HG02884 (cell line): ENCODE results near the gene PRPSAP1.
"Not testable (repeated sequence)": the region's sequence is repeated elsewhere in the genome, so short reads cannot be mapped to it uniquely, and the experiment has no call there.

Experiments used
- ATAC-seq: cut with Tn5 transposase; IDR thresholded peaks from one replicate; pipeline ENCODE4 v1.9.1; 2021; ENCODE audit warnings: mild to moderate bottlenecking, moderate library complexity; ENCODE audit not compliant: unreplicated experiment

PRPSAP1 gene

GRCh38 chr17:76278268-76278908, 75.3 kb downstream of the PRPSAP1 start:
- no peak for ATAC-seq

- ATAC-seq: no peak
These were observed 76.1 kb downstream of the PRPSAP1 start for GRCh38 chr17:76277300-76278267.

DNA sequence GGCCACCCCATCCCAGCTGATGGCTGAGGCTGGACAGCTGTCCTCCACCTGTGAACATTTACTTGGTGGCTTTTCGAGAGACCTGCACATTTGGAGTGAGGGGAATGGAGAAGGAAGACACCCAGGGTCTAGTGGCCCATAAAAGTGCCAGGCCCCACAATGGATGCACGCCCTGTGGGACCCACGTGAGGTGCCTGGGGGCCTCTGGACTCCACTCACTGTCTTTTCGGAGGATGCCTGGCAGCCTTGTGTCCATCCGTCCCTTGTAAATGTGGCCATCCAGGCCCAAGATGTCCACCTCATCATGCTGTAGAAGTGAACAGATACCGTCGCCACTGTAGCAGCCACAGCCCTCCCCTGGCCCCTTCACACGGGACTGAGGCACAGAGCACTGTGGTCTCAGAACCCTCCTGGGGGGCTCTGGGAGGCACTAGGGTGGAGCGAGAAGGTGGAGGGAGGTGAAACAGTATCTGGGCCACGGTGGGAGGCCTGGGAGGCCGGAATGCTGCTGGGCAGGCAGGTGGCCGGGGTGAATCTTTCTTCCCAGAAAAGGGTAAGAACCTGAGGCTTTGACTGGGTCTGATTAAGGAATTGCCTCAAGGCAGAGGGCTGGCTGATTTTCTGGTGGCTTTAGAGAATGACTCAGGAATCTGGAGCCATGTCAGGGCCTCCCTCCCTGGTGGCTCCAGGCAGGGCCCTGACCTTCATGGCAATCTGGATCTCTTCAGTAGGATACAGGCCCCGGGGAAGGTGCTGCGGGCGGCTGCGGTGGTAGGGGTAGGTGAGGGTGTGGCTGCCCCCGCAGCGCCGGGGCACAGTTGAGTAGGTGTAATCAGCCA, 77.0 kb downstream of the PRPSAP1 start:
- ATAC-seq: no peak

DNA sequence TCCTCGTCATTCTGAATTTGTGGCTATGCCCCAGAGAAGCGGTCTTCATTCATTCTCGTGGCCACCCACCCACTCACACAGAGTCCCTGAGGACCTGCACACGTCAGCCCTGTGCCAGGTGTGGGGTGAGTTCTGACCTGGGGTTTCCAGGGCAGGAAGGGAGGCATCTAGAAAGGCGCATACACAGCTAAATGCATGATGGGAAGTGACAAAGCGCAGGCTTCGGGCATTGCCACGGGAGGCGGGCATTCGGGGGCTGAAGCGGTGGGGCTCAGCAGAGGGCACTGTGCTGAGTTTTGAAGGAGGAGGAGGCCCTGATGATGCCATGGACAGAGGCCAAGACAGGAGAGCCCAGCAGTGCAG, 77.7 kb downstream of the PRPSAP1 start:
- no peak for ATAC-seq

DNA sequence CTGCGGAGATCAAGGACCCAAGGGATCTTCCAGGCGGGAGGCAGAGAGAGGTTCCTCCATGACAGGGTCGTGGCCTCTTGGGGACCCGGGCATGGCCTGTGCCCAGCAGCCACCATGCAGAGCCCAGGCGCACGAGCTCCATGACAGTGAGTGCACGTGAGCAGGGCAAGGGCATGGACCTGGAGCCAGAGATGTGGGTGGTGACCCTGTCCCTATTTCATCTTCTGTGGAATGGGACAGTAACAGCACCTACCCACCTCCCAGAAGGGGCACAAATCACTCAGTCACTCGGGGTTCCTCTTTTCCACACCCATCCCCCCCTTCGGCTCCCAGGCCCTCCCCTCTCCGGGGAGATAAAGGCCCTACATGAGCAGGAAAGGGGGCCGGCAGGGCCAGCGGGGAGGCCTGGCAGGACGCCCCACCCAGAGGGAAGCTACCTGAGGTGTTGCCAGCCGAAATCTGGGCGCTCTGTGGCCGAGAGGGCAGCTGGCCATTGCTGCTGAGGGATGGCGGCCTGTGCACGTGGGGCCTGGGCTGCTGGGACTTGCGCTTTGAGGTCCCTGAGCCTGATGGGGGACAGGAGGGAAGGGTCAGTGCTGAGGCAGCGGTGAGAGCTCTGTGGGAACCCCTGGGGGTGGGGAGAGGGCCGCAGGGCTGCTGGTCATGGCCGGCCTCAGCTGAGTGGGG, 78.2 kb downstream of the PRPSAP1 start:
- no peak for ATAC-seq

DNA sequence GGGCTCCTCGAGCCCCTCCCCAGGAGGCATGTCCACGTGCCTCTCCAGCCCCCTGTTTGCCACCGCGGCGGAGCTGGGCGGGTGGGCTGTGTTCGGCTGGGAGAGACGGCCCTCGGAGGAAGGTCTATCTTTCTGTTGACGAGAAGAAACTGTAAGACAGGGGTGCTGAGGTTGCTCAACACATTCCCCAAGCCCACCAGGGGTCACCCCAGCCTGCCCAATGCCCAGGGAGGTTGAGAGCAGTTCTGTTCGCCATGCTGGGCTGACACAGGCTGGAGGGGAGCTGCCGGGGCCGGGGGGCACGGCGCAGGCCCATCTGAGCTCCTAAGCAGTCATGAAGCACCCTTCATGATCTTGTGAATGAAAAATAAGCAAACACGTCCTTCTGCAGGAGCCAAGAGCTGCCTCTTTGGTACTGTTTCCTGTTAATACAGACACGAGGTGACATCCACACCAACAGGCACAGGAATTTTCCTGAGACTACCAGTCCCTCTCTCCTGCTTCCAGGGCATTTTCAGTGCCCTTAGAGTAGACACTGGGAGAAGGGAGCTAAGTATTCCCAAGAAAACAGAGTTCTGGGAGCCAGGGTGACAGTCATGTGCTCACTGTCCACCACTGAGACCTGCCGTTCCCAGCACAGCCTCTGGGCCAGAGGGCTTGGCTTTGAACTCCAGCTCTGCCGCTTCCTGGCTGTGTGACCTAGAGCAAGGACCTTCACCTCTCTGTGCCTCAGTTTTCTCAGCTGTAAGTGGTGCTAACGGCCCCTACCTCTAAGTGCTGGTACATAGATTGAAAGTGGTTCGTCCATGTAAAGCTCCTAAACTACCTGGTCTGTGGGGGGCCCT, 79.4 kb downstream of the PRPSAP1 start:
- ATAC-seq: no peak

DNA sequence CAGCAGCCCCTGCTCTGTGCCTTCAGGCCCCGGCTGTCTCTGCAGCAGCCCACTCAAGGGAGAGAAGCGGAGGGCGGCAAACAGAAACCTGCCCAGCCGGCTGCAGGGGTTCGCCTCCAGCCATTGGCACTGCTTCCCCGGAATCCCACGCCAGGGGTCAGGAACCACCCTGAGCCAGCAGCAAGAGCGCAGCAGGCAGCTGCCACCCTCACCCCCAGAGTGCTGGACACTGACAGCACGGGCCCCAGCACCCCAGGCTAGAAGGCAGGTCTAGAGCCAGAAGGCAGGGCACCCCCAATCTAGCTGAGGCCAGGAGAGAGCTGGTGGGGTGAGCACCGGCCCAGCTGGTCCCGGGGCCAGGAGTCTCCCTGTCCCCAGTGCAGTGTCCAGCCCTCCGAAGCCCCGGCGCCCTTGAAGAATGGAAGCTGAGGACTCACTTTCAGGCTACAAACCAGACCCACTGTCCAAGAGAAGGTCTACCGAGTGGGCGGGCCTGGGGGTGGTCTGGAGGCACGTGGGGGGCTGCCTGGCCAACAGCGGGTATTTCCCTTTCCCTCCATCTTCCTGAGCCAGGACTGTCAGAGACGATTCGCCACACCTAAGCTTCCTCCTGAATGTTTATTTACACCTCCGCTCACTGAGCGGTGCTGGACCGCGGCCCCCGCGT, 80.1 kb downstream of the PRPSAP1 start:
- no peak for ATAC-seq

GRCh38 chr17:76272541-76273444, 80.9 kb downstream of the PRPSAP1 start:
- peak; percentile 10 for ATAC-seq

- ATAC-seq: peak; percentile 52
These were observed 81.8 kb downstream of the PRPSAP1 start for GRCh38 chr17:76271669-76272540.

DNA sequence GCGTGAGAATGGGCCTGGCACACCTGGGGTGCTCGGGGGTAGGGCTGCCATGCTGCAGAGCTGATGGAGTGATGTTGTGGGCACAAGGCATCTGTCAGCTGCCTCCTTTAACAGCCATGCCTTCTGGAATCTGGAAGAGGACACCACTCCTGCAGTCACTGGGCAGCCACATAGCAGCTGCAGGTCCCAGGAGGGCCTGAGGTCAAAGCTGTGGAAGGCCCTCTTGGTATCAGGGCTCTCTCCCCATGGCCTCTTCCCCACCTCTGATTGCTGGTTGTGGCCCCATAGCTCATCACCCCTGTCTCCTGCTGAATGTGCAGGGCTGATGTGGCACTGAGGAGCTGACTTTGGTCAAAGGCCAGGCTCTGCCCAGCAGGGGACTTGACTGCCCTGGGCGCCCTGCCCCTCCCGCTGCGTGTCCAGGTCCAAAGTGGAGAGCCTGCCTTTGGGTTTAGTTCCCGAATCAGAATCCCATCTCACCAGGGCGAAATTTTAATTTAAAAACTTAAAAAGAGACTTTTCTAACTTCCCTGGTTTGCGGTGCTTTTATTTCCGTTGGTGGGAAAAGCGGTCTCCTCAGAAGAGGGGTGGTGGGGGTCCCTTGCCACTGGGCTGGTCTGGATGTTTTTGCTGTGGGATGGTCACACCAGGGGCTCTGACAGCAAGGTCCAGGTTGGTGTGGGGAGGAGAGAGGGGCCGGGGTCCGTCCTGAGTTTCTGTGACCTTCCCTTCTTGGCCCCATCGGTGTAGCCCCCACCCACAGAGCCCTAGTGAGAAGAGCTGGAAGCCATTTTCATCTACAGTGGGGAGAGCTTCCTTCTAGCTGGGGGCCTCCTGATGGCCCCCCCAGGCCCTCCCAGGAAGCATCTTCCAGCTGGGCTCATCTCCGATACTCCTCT, 82.7 kb downstream of the PRPSAP1 start:
- ATAC-seq: no peak

DNA sequence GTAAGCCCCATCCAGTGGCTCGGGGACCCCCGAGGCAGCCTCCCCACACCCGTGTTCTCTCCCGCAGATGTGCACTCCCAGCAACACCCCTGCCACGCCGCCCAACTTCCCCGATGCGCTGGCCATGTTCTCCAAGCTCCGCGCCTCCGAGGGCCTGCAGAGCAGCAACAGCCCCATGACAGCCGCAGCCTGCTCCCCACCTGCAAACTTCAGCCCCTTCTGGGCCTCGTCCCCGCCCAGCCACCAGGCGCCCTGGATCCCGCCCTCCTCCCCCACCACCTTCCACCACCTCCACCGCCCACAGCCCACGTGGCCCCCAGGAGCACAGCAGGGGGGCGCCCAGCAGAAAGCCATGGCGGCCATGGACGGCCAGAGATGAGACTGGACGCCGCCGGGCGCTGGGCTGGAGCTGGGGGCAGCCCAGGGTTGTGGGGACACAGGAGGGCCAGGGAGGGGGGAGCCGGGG, 83.6 kb downstream of the PRPSAP1 start:
- ATAC-seq: no peak

- ATAC-seq: no peak
These were observed 84.4 kb downstream of the PRPSAP1 start for GRCh38 chr17:76268991-76269981.

GRCh38 chr17:76268015-76268749, 85.5 kb downstream of the PRPSAP1 start:
- ATAC-seq: no peak

- not testable (repeated sequence) for ATAC-seq
These were observed 86.1 kb downstream of the PRPSAP1 start for GRCh38 chr17:76267581-76268001.
